Stimulated activated CD4-positive, alpha-beta T cell treated with anti-CD3 and anti-CD28 coated beads, Interleukin-1b, Interleukin-23, amount 100 ng/mL, for 24 hours (primary cell): ENCODE data around the gene MBNL3.
A peak's percentile ranks its signal among the peaks of the same experiment; 100 is the strongest.
"Not testable (repeated sequence)": the region's sequence is repeated elsewhere in the genome, so short reads cannot be mapped to it uniquely, and the experiment has no call there.

Experiments
- DNase-seq, 4 experiments: peaks; one replicate each; pipeline ENCODE4 v3.0.0-alpha.2; 2020; ENCODE audit warnings: low read depth in 4 of 4, low spot score in 1 of 4

MBNL3 gene

GRCh38 chrX:132480581-132481203, 8.1 kb downstream of the MBNL3 start:
- peak in 3 of 4 experiments; percentile 1 to 13 (median 5) for DNase-seq

DNA sequence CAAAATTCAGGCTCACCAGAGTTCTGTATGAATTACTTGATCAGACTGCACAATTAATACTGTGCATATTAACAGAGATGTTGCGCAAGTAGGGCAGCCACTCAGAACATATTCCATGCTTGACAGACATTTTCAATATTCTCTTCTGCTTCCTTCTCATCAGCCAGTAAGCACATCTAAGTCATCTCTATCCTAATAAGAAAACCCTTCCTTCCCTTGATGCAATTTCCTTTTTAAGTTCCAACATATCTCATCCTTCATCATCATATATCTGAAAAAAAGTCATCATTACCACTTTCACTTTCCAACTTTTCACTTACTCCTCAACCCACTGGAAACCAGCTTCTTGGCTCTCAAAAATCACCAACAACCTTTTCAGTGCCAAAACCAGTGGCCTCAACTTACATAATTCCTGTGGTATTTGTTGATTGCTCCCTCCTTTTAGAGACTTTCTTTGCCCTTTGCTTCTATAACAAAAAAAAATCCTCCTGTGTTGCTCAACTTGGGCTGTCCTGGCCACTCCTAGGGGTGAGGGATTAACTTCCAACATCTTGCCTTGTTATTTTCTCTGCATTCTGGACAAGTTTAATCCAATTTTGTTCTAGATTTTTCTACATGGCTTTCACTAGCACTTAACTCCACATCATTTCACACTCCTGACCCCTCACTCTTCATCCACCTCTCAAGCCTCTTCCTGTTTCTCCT, 14.1 kb downstream of the MBNL3 start:
- no peak for DNase-seq

GRCh38 chrX:132472397-132472796, 16.4 kb downstream of the MBNL3 start:
- no peak for DNase-seq

- no peak for DNase-seq
These were observed 18.0 kb downstream of the MBNL3 start for GRCh38 chrX:132470831-132471230.

GRCh38 chrX:132470179-132470578, 18.7 kb downstream of the MBNL3 start:
- no peak for DNase-seq

DNA sequence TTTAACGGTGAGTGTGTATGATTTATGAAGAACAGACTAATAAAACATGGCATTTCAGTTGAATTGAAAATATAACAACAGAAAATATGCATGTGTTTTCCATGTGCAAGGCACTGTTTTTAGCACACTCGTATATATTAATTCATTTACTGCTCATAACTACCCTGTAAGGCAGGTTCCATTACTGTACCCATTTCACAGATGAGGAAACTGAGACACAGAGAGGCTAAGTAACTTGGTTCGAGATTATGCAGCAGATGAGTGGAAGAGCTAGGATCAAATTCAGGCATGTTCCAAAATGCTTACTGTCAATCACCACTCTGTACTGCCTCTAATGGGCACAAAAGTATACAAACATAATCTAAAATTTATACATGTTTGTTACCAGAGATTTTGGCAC, 20.4 kb downstream of the MBNL3 start:
- DNase-seq: no peak

DNA sequence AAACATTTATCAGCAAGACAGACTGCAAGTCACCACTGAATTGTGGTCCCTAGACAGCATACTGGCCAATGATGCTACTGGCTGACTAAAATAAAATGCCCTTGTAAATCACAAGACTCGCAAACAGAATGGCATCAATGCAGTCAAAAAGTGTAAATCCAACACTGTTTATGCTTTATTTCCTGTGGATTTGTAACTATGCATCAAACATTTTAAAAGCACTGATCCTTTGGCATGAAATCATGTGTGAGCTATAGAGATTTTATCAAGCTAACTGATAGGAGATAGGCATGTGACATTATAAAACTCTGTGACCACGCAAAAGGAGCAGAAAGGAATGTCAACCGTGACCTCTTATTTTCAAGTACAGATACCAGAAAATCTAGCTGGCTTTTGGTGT, 20.8 kb downstream of the MBNL3 start:
- no peak for DNase-seq

DNA sequence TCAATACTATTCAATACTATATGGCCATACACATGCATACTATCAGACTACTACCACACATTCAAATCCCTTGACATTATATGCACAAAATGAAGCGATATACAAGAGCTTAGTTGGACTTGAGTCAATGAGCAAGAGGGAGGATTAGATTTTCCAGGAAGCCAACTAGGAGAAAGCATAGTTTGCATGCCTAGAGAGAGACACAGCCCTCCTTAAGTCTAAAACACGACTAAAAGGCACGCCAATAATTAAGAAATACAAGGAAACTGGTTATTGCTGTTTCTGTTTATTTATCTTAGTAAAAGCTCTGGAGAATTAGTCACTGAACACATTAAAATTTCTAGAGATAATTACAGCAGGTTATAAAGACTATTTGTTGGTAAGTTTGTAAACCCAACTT, 21.8 kb downstream of the MBNL3 start:
- no peak for DNase-seq

- no peak for DNase-seq
These were observed 25.4 kb downstream of the MBNL3 start for GRCh38 chrX:132463411-132463810.

- DNase-seq: no peak
These were observed 27.0 kb downstream of the MBNL3 start for GRCh38 chrX:132461886-132462285.

GRCh38 chrX:132452911-132453550, 35.8 kb downstream of the MBNL3 start:
- no peak for DNase-seq

- DNase-seq: not testable (repeated sequence)
These were observed 42.9 kb downstream of the MBNL3 start for GRCh38 chrX:132445909-132446308.

DNA sequence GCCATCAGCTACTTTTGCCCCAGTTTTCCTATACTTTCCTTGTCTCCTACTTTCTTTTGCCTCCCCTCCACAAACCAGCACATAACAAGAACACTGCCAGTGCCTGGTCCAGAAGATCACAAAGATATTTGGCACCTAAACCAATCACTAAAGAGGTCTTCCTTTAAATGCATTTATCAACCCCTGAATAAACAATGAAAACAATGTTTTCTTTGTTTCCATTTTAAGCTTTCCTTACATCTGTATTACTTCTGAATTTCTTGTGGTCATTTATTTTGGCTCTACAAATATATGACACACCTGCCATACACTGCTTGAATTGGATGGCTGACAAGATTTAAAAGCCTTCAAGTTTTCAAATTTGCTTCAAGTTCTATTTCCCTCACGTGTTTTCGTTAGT, 43.9 kb downstream of the MBNL3 start:
- DNase-seq: no peak

DNA sequence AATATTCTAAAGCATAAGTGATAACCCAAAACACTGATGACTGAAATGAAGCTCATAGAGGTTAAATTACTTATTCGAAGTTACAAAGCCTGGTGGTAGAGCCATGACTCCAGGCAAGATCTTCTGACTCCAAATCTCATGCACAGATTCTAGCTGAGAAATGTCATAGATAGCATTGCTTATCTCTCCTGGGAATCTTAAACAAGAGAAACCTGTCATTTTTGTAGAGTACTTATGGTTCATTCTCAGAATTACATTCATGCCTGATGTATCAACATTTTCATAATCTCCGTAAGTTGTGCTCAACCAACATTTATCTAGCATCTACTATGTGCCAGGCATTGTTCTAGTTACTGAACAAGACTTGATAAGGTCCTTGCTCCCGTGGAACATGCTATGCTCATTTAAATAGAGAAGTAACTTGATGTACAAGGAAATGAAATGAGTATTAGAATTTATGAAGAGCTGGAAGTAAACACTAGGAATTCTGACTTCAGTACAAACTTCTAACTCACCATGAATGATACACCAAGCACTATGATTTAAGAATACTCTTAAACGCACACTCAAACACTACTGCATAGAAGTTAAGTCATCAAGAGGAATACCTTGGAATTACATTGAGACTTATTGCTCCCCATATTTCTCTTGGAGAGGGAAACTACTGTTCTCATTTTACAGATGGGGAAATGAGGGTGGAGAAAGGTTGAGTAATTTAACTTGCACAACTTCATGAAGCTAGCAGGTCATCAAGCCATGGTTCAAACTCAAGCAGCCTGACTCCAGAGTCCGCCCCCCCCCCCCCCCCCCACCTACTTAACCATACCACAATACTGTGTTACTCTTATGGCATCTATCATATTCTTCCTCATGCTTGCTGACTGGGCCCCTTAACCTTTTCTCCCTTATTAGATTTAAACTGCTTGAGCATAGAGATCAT, 45.4 kb downstream of the MBNL3 start:
- no peak for DNase-seq

GRCh38 chrX:132442691-132443090, 46.1 kb downstream of the MBNL3 start:
- no peak for DNase-seq

DNA sequence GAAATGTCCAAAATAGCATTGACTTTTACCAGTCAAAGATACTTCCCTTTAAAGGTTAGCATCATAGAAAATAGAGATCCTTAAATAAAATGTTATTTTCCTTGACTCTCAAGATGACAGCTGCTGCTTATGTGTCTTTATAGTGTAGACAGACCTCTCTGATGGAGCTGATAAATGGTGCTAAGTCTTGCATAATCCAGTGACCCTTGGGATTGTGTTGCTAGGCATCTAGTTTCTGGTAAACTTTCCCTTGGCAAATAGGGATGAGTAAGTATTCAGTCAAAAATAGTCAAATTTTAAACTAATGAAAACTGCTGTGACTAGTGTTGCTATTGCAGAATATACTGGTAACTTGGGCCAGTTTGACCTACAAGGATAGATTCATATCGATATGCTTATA, 53.6 kb downstream of the MBNL3 start:
- DNase-seq: no peak

- DNase-seq: no peak
These were observed 55.3 kb downstream of the MBNL3 start for GRCh38 chrX:132433551-132433950.

DNA sequence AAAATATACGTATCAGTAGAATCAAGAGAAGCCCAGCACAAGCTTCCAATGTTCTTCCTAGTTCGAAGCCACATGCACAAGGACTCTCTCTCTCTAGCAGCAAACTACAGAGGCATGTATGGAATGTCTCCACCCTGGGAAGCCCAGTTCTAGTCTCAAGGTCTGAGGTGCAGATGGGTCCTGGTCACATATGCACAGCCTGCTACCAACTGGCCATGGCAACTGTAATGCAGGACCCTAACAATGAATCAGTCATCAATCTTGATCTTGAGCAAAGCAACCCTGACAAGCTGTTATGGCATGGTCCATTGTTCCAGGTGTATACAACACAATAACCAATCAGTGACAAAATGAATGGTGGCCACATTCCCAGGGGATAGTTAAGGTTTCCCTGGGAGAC, 55.8 kb downstream of the MBNL3 start:
- DNase-seq: no peak

DNA sequence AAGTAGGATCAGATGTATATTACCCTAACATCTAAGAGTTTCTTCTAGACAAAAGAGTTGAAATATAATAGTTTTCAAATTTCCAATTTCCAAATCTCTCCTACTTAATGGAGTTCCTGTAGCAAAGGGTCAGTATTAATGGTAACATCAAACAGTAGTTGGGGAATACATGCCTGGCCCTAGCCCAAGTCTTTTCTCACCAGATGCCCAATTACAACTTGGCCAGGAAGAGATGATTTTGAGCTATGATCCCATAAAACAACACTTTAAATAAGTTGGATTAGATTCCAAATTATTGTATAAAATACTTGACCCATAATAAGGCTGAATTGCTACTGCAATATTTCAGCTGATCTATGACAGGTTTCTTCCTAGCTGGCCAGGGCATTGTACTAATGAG, 59.9 kb downstream of the MBNL3 start:
- no peak for DNase-seq

DNA sequence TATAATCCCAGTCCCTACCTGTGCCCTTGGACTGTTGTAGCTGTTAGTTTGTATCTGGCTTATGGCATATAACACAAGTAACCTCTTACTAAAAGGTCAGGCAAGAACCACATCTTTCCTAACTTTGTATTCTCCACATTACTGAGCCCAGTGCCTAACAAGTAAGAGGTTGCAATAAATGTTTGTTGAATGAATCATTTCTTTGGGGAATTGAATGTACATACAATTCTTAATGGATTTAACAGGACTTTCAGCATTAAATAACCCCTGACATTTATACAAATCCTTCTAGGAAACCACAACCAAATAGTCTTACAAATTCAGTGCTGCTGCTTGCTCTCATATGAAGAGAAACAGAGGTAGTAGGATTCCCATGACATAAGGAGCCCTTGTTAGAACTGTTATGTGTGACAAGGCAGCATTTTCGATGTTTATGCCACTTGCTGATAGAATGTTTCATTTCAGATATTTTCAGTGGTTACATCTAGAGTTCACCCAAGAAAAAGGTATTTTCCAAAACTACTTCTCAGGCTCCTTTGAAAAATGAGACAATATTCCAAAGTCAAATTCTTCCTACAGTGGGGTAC, 62.0 kb downstream of the MBNL3 start:
- no peak for DNase-seq

GRCh38 chrX:132425744-132426318, 63.0 kb downstream of the MBNL3 start:
- no peak for DNase-seq
